Caco-2 (cell line): Measurements from ENCODE around the gene CCR5. TPM values are rescaled to one million over a fixed set of nuclear protein-coding genes. Genes with fewer than 3 reads are reported as not detected.
"Not testable (repeated sequence)": the region's sequence is repeated elsewhere in the genome, so short reads cannot be mapped to it uniquely, and the experiment has no call there.

Experiments used
- BruUV-seq: library from RNA; stranded (reverse); fragments of 400-500 nt; replicated peaks from 2 replicates; lab custom pipeline; 2021; lab: Mats Ljungman, UMichigan
- CTCF ChIA-PET: fragments of 300-600 bp; sonication (Branson Sonifier 250); formaldehyde crosslinking; loops from one replicate; lab custom pipeline; 2022; ENCODE audit warnings: antibody characterized with exemption; lab: Charles Lee
- POLR2A ChIA-PET: fragments of 300-600 bp; sonication (Branson Sonifier 250); formaldehyde crosslinking; loops from one replicate; lab custom pipeline; 2022; ENCODE audit warnings: antibody characterized with exemption; lab: Charles Lee
- DNase-seq, 2 experiments: peaks; one replicate each; pipeline versions ENCODE4 v3.0.0 to v3.0.0-alpha.2; 2020 to 2022
- H3K27me3 ChIP-seq: replicated peaks from 2 replicates; pipeline ENCODE4 v1.6.0; 2011; ENCODE audit warnings: low read length; ENCODE audit not compliant: control insufficient read depth, insufficient read depth
- H3K36me3 ChIP-seq: 2 replicates; pipeline ENCODE4 v1.5.1; 2011; ENCODE audit warnings: low read length; ENCODE audit not compliant: control insufficient read depth, insufficient read depth
- H3K4me1 ChIP-seq: fragments of 250-450 bp; sonication (Bioruptor Pico); 2 replicates; pipeline ENCODE4 v1.5.1; 2020; ENCODE audit warnings: mild to moderate bottlenecking
- H3K4me3 ChIP-seq: 2 replicates; pipeline ENCODE4 v1.5.1; 2011; ENCODE audit warnings: low read depth, mild to moderate bottlenecking, control low read depth, low read length
- H3K9me3 ChIP-seq: fragments of 250-450 bp; sonication (Bioruptor Pico); 2 replicates; pipeline ENCODE4 v1.5.1; 2020; ENCODE audit warnings: mild to moderate bottlenecking, moderate library complexity
- H3K27ac Mint-ChIP-seq: one replicate; pipeline ENCODE4 v1.8.0; 2022; ENCODE audit warnings: mixed read lengths; ENCODE audit not compliant: unreplicated experiment
- H3K27me3 Mint-ChIP-seq: one replicate; pipeline ENCODE4 v1.8.0; 2022; ENCODE audit warnings: mixed read lengths; ENCODE audit not compliant: insufficient read depth, unreplicated experiment
- H3K36me3 Mint-ChIP-seq: one replicate; pipeline ENCODE4 v1.8.0; 2022; ENCODE audit warnings: mild to moderate bottlenecking, mixed read lengths; ENCODE audit not compliant: insufficient read depth, unreplicated experiment
- H3K4me1 Mint-ChIP-seq: one replicate; pipeline ENCODE4 v1.8.0; 2022; ENCODE audit warnings: low read depth, mixed read lengths; ENCODE audit not compliant: unreplicated experiment
- H3K4me3 Mint-ChIP-seq: one replicate; pipeline ENCODE4 v1.8.0; 2022; ENCODE audit warnings: mild to moderate bottlenecking, moderate library complexity, mixed read lengths; ENCODE audit not compliant: unreplicated experiment
- H3K9me3 Mint-ChIP-seq: one replicate; pipeline ENCODE4 v1.8.0; 2022; ENCODE audit warnings: mixed read lengths; ENCODE audit not compliant: unreplicated experiment
- intact Hi-C: fragments of 100-400 bp; cut with micrococcal nuclease; formaldehyde crosslinking; loops from one replicate; pipeline ENCODE4 v1.10.0; 2022; ENCODE audit not compliant: unreplicated experiment
- total RNA-seq: library from RNA; stranded (reverse); gene quantifications from 2 replicates; pipeline ENCODE4 v1.2.3, GENCODE V29; 2022
- TF ChIP-seq, protein P1 (sequence below), 2 experiments: fragments of 200-600 bp in 1 of 2; IDR thresholded peaks; 1 replicate in 1 of 2; 2 replicates in 1 of 2; pipeline versions ENCODE4 v1.5.1 to v1.8.0; 2011 to 2022; ENCODE audit warnings: antibody characterized with exemption in 1 of 2, control low read depth in 1 of 2, inconsistent platforms in 1 of 2, low read depth in 1 of 2, low read length in 1 of 2, mild to moderate bottlenecking in 1 of 2, moderate library complexity in 1 of 2; ENCODE audit not compliant: insufficient read depth in 1 of 2, severe bottlenecking in 1 of 2, unreplicated experiment in 1 of 2

CCR5 gene
- total RNA-seq, 1 experiment from 2014 or later = not detected

DNA sequence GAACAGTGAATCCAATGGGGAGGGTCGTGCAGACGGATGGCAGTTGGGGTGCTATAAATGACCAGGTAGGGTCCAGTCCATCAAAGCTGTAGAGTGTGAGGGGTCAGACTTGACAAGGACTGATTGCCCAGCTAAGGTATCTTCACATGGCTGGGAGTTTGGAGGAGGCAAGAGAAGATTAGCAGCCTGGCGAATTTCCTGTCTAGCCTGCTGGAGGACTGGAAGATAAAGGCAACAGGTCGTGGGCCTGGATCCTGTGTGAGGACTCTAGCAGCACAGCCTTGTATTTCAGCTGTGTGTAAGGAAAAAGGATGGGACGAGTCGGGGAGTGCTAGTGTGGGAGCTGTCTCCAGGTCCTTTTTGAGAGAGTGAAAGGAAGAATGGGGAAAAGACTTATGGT lies 18.6 kb downstream of the CCR5 start:
- ChIA-PET CTCF (no interaction called here), POLR2A (no interaction called here)
- Mint-ChIP-seq H3K27me3 (no peaks in the 10 kb centered on the region), H3K9me3 (peaks cover 6% of the 10 kb centered on the region), H3K4me1 (peaks cover 17% of the 10 kb centered on the region), H3K36me3 (peaks cover 5% of the 10 kb centered on the region), H3K4me3 (no peak overlapping the region), H3K27ac (no peak overlapping the region)
- DNase-seq = no peak
- intact Hi-C loops = no loop called here
- H3K27me3 ChIP-seq = no peaks in the 10 kb centered on the region
- H3K36me3 ChIP-seq = no peaks in the 10 kb centered on the region
- H3K4me1 ChIP-seq = peaks cover 8% of the 10 kb centered on the region; the same call in 1 of the 2 replicates
- TF ChIP-seq, protein P1, sequence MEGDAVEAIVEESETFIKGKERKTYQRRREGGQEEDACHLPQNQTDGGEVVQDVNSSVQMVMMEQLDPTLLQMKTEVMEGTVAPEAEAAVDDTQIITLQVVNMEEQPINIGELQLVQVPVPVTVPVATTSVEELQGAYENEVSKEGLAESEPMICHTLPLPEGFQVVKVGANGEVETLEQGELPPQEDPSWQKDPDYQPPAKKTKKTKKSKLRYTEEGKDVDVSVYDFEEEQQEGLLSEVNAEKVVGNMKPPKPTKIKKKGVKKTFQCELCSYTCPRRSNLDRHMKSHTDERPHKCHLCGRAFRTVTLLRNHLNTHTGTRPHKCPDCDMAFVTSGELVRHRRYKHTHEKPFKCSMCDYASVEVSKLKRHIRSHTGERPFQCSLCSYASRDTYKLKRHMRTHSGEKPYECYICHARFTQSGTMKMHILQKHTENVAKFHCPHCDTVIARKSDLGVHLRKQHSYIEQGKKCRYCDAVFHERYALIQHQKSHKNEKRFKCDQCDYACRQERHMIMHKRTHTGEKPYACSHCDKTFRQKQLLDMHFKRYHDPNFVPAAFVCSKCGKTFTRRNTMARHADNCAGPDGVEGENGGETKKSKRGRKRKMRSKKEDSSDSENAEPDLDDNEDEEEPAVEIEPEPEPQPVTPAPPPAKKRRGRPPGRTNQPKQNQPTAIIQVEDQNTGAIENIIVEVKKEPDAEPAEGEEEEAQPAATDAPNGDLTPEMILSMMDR (IDR thresholded peaks at IDR 0.05; ENCODE audit: insufficient read depth in 1 of 2, low read depth in 1 of 2, low read length in 1 of 2, severe bottlenecking in 1 of 2, unreplicated experiment in 1 of 2) = no peak
- BruUV-seq = no TSS peak
- no peak overlapping the region for H3K4me3 ChIP-seq
- no peaks in the 10 kb centered on the region for H3K9me3 ChIP-seq

DNA sequence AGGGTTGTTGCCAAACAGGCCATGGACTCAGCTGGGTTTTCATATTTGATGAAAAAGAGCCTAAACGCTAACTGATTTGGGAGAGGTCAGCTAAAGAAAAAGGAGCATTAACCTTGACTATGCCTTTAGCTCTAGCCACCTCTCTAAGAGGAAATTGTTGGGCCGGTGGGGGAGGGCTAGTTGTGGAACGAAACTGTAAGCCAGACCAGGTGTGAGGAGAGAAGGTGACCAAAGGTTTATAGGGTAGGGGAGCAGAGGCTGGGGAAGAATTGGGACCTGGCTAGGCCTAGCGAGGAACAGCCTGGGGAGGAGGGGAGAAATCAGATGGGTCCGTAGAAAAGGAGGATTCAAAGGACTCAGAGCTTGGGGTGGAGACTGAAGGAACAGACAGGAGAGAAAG lies 20.8 kb downstream of the CCR5 start:
- H3K9me3 Mint-ChIP-seq, BruUV-seq, DNase-seq, H3K27ac Mint-ChIP-seq, H3K4me1 ChIP-seq, CTCF ChIA-PET, intact Hi-C loops, POLR2A ChIA-PET, H3K9me3 ChIP-seq, H3K36me3 ChIP-seq, H3K4me3 ChIP-seq, H3K27me3 Mint-ChIP-seq, H3K4me3 Mint-ChIP-seq, H3K36me3 Mint-ChIP-seq, H3K27me3 ChIP-seq: not testable (repeated sequence)
- H3K4me1 Mint-ChIP-seq = peaks cover 25% of the 10 kb centered on the region

DNA sequence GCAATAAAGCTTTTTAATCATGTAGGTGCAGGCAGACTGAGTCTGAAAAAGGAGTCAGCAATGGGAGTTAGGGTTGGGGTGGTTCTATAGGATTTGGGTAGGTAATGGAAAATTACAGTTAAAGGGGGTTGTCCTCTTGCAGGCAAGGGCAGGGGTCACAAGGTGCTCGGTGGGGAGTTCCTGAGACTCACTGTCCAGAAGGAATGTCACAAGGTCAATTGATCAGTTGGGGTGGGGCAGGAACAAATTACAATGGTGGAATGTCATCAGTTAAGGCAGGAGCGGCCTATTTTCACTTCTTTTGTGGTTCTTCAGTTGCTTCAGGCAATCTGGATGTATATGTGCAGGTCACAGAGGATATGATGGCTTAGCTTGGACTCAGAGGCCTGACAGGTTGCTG lies 22.3 kb downstream of the CCR5 start:
- Mint-ChIP-seq H3K36me3 (peaks cover 5% of the 10 kb centered on the region), H3K4me3 (no peak overlapping the region), H3K9me3 (no peaks in the 10 kb centered on the region), H3K4me1 (peaks cover 24% of the 10 kb centered on the region), H3K27me3 (no peaks in the 10 kb centered on the region), H3K27ac (peak overlapping the region; percentile 1)
- no peak overlapping the region for H3K4me3 ChIP-seq
- ChIA-PET POLR2A (no interaction called here), CTCF (no interaction called here)
- no peaks in the 10 kb centered on the region for H3K36me3 ChIP-seq
- DNase-seq = no peak
- H3K9me3 ChIP-seq = no peaks in the 10 kb centered on the region
- TF ChIP-seq, protein P1 (IDR thresholded peaks at IDR 0.05; ENCODE audit: insufficient read depth in 1 of 2, low read depth in 1 of 2, low read length in 1 of 2, severe bottlenecking in 1 of 2, unreplicated experiment in 1 of 2) = no peak
- H3K27me3 ChIP-seq = no peaks in the 10 kb centered on the region
- no TSS peak for BruUV-seq
- H3K4me1 ChIP-seq = peaks cover 8% of the 10 kb centered on the region; the same call in 1 of the 2 replicates
- intact Hi-C loops = no loop called here
